H1 (cell line): ENCODE results near the gene KCNIP2. TPM values are rescaled to one million over a fixed set of nuclear protein-coding genes. Genes with fewer than 3 reads are reported as not detected.

Experiments
- BCL11A ChIP-seq, 2 experiments: IDR thresholded peaks; one replicate each; pipeline ENCODE4 v1.6.1; 2011; ENCODE audit warnings: low read depth in 2 of 2, low read length in 2 of 2, mild to moderate bottlenecking in 2 of 2
- CBX5 ChIP-seq: fragments of 300-800, 300-1000 bp; sonication (generic); IDR thresholded peaks from 2 replicates; pipeline ENCODE4 v1.7.1; 2016; ENCODE audit warnings: antibody characterized with exemption, low read length, low read depth
- CHD2 ChIP-seq: IDR thresholded peaks from 2 replicates; pipeline ENCODE4 v1.6.1; 2012; ENCODE audit warnings: low read length, improper control_type of control experiment
- HDAC2 ChIP-seq, 2 experiments: fragments of 300-600 bp in 1 of 2; sonication (generic) in 1 of 2; IDR thresholded peaks; 2 replicates each; pipeline ENCODE4 v1.6.1; 2011 to 2012; ENCODE audit warnings: low read depth in 2 of 2, low read length in 2 of 2, mild to moderate bottlenecking in 2 of 2, moderate library complexity in 2 of 2, borderline replicate concordance in 1 of 2, inconsistent platforms in 1 of 2
- TEAD4 ChIP-seq: IDR thresholded peaks from 2 replicates; pipeline ENCODE4 v1.6.1; 2012; ENCODE audit warnings: low read depth, low read length, inconsistent platforms, mixed read lengths
- polyA plus RNA-seq, 7 experiments: library from polyadenylated mRNA; depleted of rRNA in 3 of 7; stranded (reverse) in 5 of 7; unstranded in 2 of 7; fragments of >200 nt in 5 of 7; fragments of 200-250 nt in 2 of 7; gene quantifications; 1 replicate in 5 of 7; 2 replicates in 1 of 7; 4 replicates in 1 of 7; pipeline versions ENCODE4 v1.2.1 to v1.2.3, GENCODE V29; 2011 to 2013; ENCODE audit warnings: missing spikeins in 2 of 7, mixed read lengths in 2 of 7
- total RNA-seq: library from RNA; stranded (reverse); fragmentation: NEBNext Ultra II Directional; extraction: Animal tissue kit (Norgen Biotek cat#: 25700); gene quantifications from 2 replicates; pipeline ENCODE4 v1.2.1, GENCODE V29; 2021
- TF ChIP-seq, protein P1 (sequence below): IDR thresholded peaks from 2 replicates; pipeline ENCODE4 v1.6.1; 2012; ENCODE audit warnings: inconsistent platforms

The KCNIP2 gene
- total and polyA plus RNA-seq, 2 of the 8 experiments (the other 6 are each of a cell fraction or from before 2014, with no cell fraction given) = 2.7 to 6.0 TPM

DNA sequence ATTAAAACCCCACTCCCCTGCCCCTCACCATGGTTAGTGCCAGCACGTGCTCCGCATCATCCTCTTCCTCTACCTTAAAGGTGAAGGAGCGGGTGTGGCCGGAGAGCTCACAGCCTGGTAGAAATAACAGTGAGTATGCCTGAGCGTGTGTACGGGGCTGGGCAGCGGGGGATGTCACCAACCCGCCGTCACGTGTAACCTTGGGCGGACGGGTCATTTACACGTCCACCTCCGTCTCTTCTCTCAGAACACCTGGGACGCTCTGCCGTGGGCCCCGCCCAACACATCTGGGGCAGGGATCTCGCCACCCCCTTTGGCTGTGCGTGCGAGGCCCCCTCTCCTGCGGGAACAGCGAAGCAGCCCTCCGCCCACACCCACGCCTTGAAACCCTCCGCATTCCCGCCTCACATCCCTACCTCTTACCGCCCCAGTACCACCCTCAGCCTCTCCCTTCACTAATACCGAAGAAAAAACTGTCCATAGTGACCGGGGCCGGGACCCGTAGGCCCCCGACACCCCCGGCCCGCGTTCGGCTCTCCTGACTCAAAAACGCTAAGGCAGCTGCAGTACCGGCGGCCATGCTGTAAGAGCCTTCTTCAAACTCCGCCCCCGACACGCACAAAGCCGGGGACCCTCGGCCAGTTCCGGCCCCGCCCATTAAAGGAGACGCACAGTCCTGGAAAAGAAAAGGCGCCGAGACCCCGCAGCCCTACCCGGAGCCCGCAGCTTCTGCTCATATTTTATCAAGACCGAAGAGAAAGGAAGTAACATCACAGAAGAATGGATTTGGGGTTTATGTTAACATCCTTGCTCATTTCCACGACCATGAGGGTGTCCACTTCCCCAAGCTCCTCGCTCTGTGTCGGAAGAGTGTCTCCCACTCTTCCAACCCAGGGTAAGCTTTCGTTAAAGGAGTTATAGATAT lies 60.5 kb downstream of the KCNIP2 start, which contains the start of gene NPM3 (continued):
- TF ChIP-seq CHD2 (no peak), CBX5 (no peak), TEAD4 (no peak), HDAC2 (IDR thresholded peaks at IDR 0.05; ENCODE audit: borderline replicate concordance in 1 of 2, low read depth in 2 of 2, low read length in 2 of 2) (peak in 1 of 2 experiments; percentile 92; a peak in 2 of 4 replicates), BCL11A (IDR thresholded peaks at IDR 0.05; ENCODE audit: low read depth in 2 of 2, low read length in 2 of 2) (no peak)
- TF ChIP-seq, protein P1, sequence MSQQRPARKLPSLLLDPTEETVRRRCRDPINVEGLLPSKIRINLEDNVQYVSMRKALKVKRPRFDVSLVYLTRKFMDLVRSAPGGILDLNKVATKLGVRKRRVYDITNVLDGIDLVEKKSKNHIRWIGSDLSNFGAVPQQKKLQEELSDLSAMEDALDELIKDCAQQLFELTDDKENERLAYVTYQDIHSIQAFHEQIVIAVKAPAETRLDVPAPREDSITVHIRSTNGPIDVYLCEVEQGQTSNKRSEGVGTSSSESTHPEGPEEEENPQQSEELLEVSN = no peak
- TF ChIP-seq, all 59 proteins: peak for 17
